Parathyroid adenoma (tissue), 2 donors: ENCODE measurements around the gene DTNA.
"Not testable (repeated sequence)": the region's sequence is repeated elsewhere in the genome, so short reads cannot be mapped to it uniquely, and the experiment has no call there.

Experiments
- H2AFZ ChIP-seq: fragments of 300-600 bp; sonication (generic); one replicate; pipeline ENCODE4 v1.7.0; 2017; ENCODE audit warnings: antibody characterized with exemption, mild to moderate bottlenecking
- H3K27ac ChIP-seq: fragments of 300-600 bp; sonication (generic); one replicate; pipeline ENCODE4 v1.7.0; 2017
- H3K27me3 ChIP-seq: fragments of 300-600 bp; sonication (generic); one replicate; pipeline ENCODE4 v1.7.0; 2017; ENCODE audit warnings: low read length; ENCODE audit not compliant: control insufficient read depth, insufficient read depth
- H3K36me3 ChIP-seq: fragments of 300-600 bp; sonication (generic); one replicate; pipeline ENCODE4 v1.7.0; 2017; ENCODE audit warnings: low read length; ENCODE audit not compliant: control insufficient read depth, insufficient read depth
- H3K4me1 ChIP-seq: fragments of 300-600 bp; sonication (generic); one replicate; pipeline ENCODE4 v1.7.0; 2017; ENCODE audit warnings: control low read depth
- H3K4me2 ChIP-seq: fragments of 300-600 bp; sonication (generic); one replicate; pipeline ENCODE4 v1.7.0; 2017; ENCODE audit warnings: low read length
- H3K4me3 ChIP-seq: fragments of 300-600 bp; sonication (generic); one replicate; pipeline ENCODE4 v1.7.0; 2017; ENCODE audit warnings: low read depth, low read length
- H3K79me2 ChIP-seq: fragments of 300-600 bp; sonication (generic); one replicate; pipeline ENCODE4 v1.7.0; 2017; ENCODE audit warnings: control low read depth
- H3K9ac ChIP-seq: fragments of 300-600 bp; sonication (generic); one replicate; pipeline ENCODE4 v1.7.0; 2017; ENCODE audit warnings: mild to moderate bottlenecking
- H3K9me3 ChIP-seq: fragments of 300-600 bp; sonication (generic); one replicate; pipeline ENCODE4 v1.7.0; 2017; ENCODE audit warnings: low read length; ENCODE audit not compliant: control insufficient read depth
- CTCF ChIP-seq: fragments of 300-600 bp; sonication (generic); IDR thresholded peaks from one replicate; pipeline ENCODE4 v1.7.0; 2017; ENCODE audit warnings: antibody characterized with exemption, mild to moderate bottlenecking
- donor health status: primary hyperparathyroidism.

The DTNA gene

GRCh38 chr18:34718610-34719009, 8.5 kb downstream of the DTNA start:
- no peak overlapping the region for H2AFZ ChIP-seq
- TF ChIP-seq CTCF: no peak
- no peak overlapping the region for H3K4me3 ChIP-seq
- H3K27me3 ChIP-seq: no peaks in the 10 kb centered on the region
- H3K4me2 ChIP-seq: no peak overlapping the region
- no peaks in the 10 kb centered on the region for H3K79me2 ChIP-seq
- H3K9me3 ChIP-seq: no peaks in the 10 kb centered on the region
- no peaks in the 10 kb centered on the region for H3K36me3 ChIP-seq
- H3K27ac ChIP-seq: no peak overlapping the region
- H3K9ac ChIP-seq: no peak overlapping the region
- H3K4me1 ChIP-seq: no peaks in the 10 kb centered on the region

GRCh38 chr18:34720220-34720619, 10.1 kb downstream of the DTNA start:
- Histone ChIP-seq H3K27me3 (no peaks in the 10 kb centered on the region), H3K27ac (no peak overlapping the region), H3K4me1 (no peaks in the 10 kb centered on the region), H2AFZ (no peak overlapping the region), H3K4me2 (no peak overlapping the region), H3K9ac (no peak overlapping the region), H3K36me3 (no peaks in the 10 kb centered on the region), H3K9me3 (no peaks in the 10 kb centered on the region), H3K4me3 (no peak overlapping the region), H3K79me2 (no peaks in the 10 kb centered on the region)
- TF ChIP-seq CTCF: no peak

- no peaks in the 10 kb centered on the region for H3K36me3 ChIP-seq
- H3K4me2 ChIP-seq: no peak overlapping the region
- H3K27me3 ChIP-seq: no peaks in the 10 kb centered on the region
- no peaks in the 10 kb centered on the region for H3K79me2 ChIP-seq
- no peaks in the 10 kb centered on the region for H3K4me1 ChIP-seq
- no peak overlapping the region for H3K27ac ChIP-seq
- H3K4me3 ChIP-seq: no peak overlapping the region
- no peak overlapping the region for H3K9ac ChIP-seq
- TF ChIP-seq CTCF: no peak
- H3K9me3 ChIP-seq: no peaks in the 10 kb centered on the region
- no peak overlapping the region for H2AFZ ChIP-seq
Observed at GRCh38 chr18:34723143-34723542, 13.0 kb downstream of the DTNA start.

- not testable (repeated sequence) for H3K9me3 ChIP-seq, H3K36me3 ChIP-seq, H3K4me3 ChIP-seq, H3K4me2 ChIP-seq, H3K79me2 ChIP-seq, H3K27me3 ChIP-seq, H3K4me1 ChIP-seq, H3K9ac ChIP-seq, H2AFZ ChIP-seq, H3K27ac ChIP-seq
Observed at GRCh38 chr18:34725737-34726136, 15.6 kb downstream of the DTNA start.

- no peak overlapping the region for H3K9ac ChIP-seq
- no peaks in the 10 kb centered on the region for H3K9me3 ChIP-seq
- H2AFZ ChIP-seq: no peak overlapping the region
- no peak for TF ChIP-seq CTCF
- no peaks in the 10 kb centered on the region for H3K27me3 ChIP-seq
- H3K4me1 ChIP-seq: no peaks in the 10 kb centered on the region
- no peaks in the 10 kb centered on the region for H3K36me3 ChIP-seq
- H3K27ac ChIP-seq: no peak overlapping the region
- H3K79me2 ChIP-seq: no peaks in the 10 kb centered on the region
- no peak overlapping the region for H3K4me3 ChIP-seq
- no peak overlapping the region for H3K4me2 ChIP-seq
Observed at GRCh38 chr18:34726286-34727004, 16.3 kb downstream of the DTNA start.
